ENCODE measurements around the gene TMCC1.

The TMCC1 gene

GRCh38 chr3:129723558-129724324, 169.8 kb downstream of the TMCC1 start:
- DNase-seq (ENCODE audit: low read depth) = no peak
- no peak overlapping the region for H3K4me3 ChIP-seq (ENCODE audit: low read depth, low read length)
- no peak for TF ChIP-seq CTCF (IDR thresholded peaks at IDR 0.05; ENCODE audit: low read depth, low read length, missing control alignments)

GRCh38 chr3:129722527-129722926, 171.0 kb downstream of the TMCC1 start:
- DNase-seq (ENCODE audit: low read depth) = no peak
- H3K4me3 ChIP-seq (ENCODE audit: low read depth, low read length) = no peak overlapping the region
- no peak for TF ChIP-seq CTCF (IDR thresholded peaks at IDR 0.05; ENCODE audit: low read depth, low read length, missing control alignments)

- no peak for DNase-seq (ENCODE audit: low read depth)
- no peak for TF ChIP-seq CTCF (IDR thresholded peaks at IDR 0.05; ENCODE audit: low read depth, low read length, missing control alignments)
Measured at GRCh38 chr3:129718201-129718600, 175.3 kb downstream of the TMCC1 start.

GRCh38 chr3:129715854-129716253, 177.7 kb downstream of the TMCC1 start:
- no peak overlapping the region for H3K4me3 ChIP-seq (ENCODE audit: low read depth, low read length)
- no peak for DNase-seq (ENCODE audit: low read depth)
- no peak for TF ChIP-seq CTCF (IDR thresholded peaks at IDR 0.05; ENCODE audit: low read depth, low read length, missing control alignments)

More at GRCh38 chr3:129718201-129718600, 175.3 kb downstream of the TMCC1 start:
- no peak overlapping the region for H3K4me3 ChIP-seq (ENCODE audit: low read depth, low read length)

GRCh38 chr3:129708328-129708861, 185.1 kb downstream of the TMCC1 start:
- TF ChIP-seq CTCF (IDR thresholded peaks at IDR 0.05; ENCODE audit: low read depth, low read length, missing control alignments) = no peak
- DNase-seq (ENCODE audit: low read depth) = no peak
- H3K4me3 ChIP-seq (ENCODE audit: low read depth, low read length) = no peak overlapping the region

- no peak for TF ChIP-seq CTCF (IDR thresholded peaks at IDR 0.05; ENCODE audit: low read depth, low read length, missing control alignments)
- DNase-seq (ENCODE audit: low read depth) = no peak
- H3K4me3 ChIP-seq (ENCODE audit: low read depth, low read length) = no peak overlapping the region
Measured at GRCh38 chr3:129705274-129705673, 188.2 kb downstream of the TMCC1 start.

- no peak for TF ChIP-seq CTCF (IDR thresholded peaks at IDR 0.05; ENCODE audit: low read depth, low read length, missing control alignments)
- no peak for DNase-seq (ENCODE audit: low read depth)
- no peak overlapping the region for H3K4me3 ChIP-seq (ENCODE audit: low read depth, low read length)
Measured at GRCh38 chr3:129703913-129704312, 189.6 kb downstream of the TMCC1 start.
